HG03097 (cell line): ENCODE data around the gene FAM135A.
A peak's percentile ranks its signal among the peaks of the same experiment; 100 is the strongest.

ENCODE experiments used
- ATAC-seq: cut with Tn5 transposase; IDR thresholded peaks from one replicate; pipeline ENCODE4 v1.9.1; 2021; ENCODE audit not compliant: unreplicated experiment, low FRiP score

Gene FAM135A

GRCh38 chr6:70413114-70413991, at the start of gene FAM135A:
Gene FAM135A, plus strand, starts transcription at chr6:70413508. Its CDS starts 14,835 bp downstream, at chr6:70428343.
- peak; percentile 87 for ATAC-seq

GRCh38 chr6:70363741-70364493, 49.4 kb upstream of the FAM135A start:
- no peak for ATAC-seq

GRCh38 chr6:70369332-70369950, 43.9 kb upstream of the FAM135A start:
- ATAC-seq: peak; percentile 69

- no peak for ATAC-seq
Measured at GRCh38 chr6:70370496-70370895, 42.8 kb upstream of the FAM135A start.

GRCh38 chr6:70371454-70372105, 41.7 kb upstream of the FAM135A start:
- ATAC-seq: no peak

GRCh38 chr6:70375166-70375565, 38.1 kb upstream of the FAM135A start:
- no peak for ATAC-seq

- ATAC-seq: no peak
Measured at GRCh38 chr6:70375882-70376281, 37.4 kb upstream of the FAM135A start.

GRCh38 chr6:70376628-70377027, 36.7 kb upstream of the FAM135A start:
- no peak for ATAC-seq

- no peak for ATAC-seq
Measured at GRCh38 chr6:70377372-70377771, 35.9 kb upstream of the FAM135A start.

GRCh38 chr6:70379473-70380013, 33.8 kb upstream of the FAM135A start:
- ATAC-seq: no peak

- peak; percentile 91 for ATAC-seq
Measured at GRCh38 chr6:70380252-70380651, 33.1 kb upstream of the FAM135A start.

- ATAC-seq: no peak
Measured at GRCh38 chr6:70380771-70381416, 32.4 kb upstream of the FAM135A start.

GRCh38 chr6:70381417-70381782, 31.9 kb upstream of the FAM135A start:
- no peak for ATAC-seq

- ATAC-seq: no peak
Measured at GRCh38 chr6:70385901-70386300, 27.4 kb upstream of the FAM135A start.

- no peak for ATAC-seq
Measured at GRCh38 chr6:70388814-70389213, 24.5 kb upstream of the FAM135A start.

GRCh38 chr6:70389261-70389660, 24.0 kb upstream of the FAM135A start:
- ATAC-seq: no peak

- no peak for ATAC-seq
Measured at GRCh38 chr6:70390067-70390466, 23.2 kb upstream of the FAM135A start.

- no peak for ATAC-seq
Measured at GRCh38 chr6:70391492-70391891, 21.8 kb upstream of the FAM135A start.

- ATAC-seq: no peak
Measured at GRCh38 chr6:70394518-70395300, 18.6 kb upstream of the FAM135A start.
